ENCODE measurements around the gene RNF41. TPM values are rescaled to one million over a fixed set of nuclear protein-coding genes. Genes with fewer than 3 reads are reported as not detected.

RNF41 gene
- 95.6 and 123 TPM in 2 replicates for total RNA-seq

DNA sequence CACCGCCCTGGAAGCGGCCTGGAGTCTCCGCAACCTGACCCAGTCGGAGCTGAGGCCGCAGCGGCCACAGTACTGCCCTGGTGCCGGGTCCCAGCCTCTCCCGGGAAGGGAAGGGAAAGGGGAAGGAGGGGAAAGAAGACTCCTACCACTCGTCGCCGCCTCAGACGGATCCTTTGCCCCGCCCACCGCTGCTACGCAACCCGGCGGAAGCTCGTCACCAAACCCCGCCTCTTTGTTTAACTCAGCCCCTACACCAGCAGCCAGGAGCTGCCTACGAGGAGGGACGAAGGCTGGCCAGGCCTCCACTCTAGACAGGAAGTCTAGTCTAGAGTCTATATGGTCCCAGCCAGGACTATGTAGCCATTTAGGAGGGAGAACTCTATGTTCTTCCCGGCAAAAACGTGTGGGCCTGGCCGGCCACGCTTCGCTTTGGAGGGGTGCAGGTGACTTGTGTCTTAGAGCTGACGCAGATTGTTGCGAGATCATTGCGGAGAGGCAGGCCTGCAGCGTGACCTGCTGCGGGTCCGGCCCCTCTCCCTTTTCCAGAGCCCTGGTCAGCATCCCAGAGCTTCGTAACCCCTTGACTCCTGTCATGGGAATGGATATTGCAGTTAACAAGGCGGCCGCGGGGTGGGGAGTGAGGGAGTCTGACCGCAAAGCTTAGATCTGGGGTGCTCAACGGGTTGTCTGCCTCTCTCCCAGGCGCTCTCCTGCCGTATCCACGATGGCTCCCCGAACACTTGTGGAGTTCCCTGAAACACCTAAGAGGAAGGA lies at the start of gene RNF41:
RNF41 (minus strand) TSS at position 166 of the 774 bp plus-strand sequence. CDS start 7,875 bp downstream, outside the sequence.

DNA sequence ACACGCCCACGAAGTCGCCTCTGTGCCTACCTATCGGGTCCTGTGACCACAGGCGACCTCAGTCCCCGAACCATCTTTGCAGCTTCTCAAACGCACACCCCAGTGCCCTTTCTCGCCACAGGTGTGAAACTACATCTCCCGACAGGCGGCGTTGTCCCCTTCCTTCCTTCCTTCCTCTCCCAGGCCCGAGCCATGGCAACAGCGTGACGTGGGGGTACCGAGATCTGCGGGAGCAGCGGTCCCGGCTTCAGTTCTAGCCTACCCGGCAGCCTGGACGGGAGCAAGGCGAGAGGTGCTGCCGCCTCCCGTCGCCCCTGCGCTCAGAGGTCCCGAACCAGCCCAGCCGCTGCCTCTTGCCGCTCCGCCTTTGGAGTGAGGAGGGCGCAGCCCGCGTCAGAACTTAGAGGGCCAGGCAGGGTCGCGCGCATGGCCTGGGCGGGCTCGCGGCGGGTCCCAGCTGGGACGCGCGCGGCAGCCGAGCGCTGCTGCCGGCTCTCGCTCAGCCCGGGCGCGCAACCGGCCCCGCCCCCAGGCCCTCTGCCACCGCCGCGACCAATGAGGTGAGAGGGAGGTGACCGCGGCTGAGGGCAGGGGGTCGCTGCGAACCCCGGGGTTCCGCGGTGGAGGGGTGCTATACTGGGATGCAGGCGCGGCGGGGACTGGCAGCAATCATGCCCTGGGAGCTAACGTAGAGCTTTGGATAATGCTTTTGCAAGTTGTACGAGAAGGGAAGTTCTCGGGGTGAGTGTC lies 45.1 kb upstream of the RNF41 start, which contains the start of gene COQ10A:
COQ10A (plus strand) TSS at position 250 of the 750 bp plus-strand sequence; CDS start at position 427, 177 bp downstream.

GRCh38 chr12:56258068-56258819 lies 36.5 kb upstream of the RNF41 start, which contains the start of gene ANKRD52:
Gene ANKRD52, minus strand, starts transcription at chr12:56258384. Its CDS starts 115 bp downstream, at chr12:56258269.

GRCh38 chr12:56229916-56230431 lies 8.3 kb upstream of the RNF41 start, which contains the start of gene SLC39A5:
Gene SLC39A5, plus strand, starts transcription at chr12:56230051. Its CDS starts 1,224 bp downstream, at chr12:56231275.

DNA sequence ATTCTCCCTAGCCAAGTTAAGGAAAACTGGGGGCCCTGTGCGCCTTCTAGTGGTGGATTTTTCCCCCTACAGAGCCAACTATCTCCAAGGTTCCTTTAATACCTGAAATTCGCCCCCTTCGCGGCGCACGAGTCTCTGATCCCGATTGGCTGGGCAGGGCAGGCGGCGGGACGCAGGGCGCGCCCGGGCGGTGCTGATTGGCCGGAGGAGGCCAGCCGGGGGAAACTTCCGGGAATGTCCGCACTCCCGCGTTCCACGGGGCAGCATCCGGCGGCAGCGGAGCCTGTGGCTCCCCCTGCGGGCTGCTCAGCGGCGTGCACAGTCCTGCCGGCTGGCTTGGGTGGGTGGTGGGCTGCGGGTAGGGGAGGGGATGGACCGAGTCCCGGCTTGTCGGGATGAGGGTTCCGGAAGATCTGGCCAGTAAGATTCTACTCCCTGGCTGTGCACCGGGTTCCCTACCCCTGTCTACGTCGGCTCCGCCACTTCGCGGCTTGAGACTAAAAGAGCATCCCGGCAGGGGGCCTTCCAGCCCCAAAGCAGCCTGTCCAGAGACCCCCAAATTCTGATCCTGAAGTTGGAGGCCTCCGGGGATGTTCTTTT lies 2.5 kb upstream of the RNF41 start, which contains the start of gene NABP2:
NABP2 (plus strand) TSS at position 241 of the 600 bp plus-strand sequence. CDS start 515 bp downstream, outside the sequence.

DNA sequence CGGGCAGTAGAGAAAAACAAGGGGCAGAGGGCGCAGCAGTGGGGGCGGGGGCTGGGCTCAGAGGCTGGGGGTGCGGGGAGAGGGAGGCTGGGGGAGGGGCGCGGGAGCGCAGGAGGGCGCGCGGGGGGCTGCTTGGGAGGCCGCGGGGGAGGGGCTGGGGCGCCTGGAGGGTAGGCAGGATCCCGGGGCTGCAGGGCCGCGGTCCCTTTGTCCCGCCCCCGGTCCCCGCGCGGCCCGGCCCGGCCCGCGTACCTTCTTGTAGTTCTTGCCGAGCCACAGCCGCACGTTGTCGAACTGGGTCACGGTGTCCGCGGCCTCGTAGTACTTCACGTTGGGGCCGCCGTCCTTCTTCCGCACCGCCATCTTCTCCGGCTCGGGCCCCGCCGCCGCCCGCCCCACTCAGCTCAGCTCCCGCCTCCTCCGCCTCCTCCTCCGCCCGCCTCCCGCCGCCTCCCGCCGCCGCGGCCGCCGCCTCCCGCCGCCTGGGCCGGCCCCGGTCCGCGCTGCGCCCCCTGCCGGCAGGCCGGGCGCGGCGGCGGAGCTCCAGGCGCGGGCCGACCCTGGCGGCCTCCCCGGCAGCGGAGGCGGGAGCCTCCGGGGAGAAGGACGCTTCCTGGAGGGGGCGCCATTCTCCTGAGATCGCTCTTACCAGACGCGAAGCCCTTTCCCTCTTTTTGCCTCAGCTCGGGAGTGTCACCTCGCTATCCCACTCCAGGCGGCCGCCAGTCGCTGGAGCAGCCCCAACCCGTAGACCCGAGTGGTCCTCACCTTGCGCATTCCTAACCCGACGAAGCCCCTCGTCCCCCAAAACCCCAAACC lies 32.4 kb downstream of the RNF41 start, which contains the start of gene SMARCC2:
SMARCC2 (minus strand) TSS at position 385 of the 819 bp plus-strand sequence; CDS start at position 363, 22 bp downstream.

DNA sequence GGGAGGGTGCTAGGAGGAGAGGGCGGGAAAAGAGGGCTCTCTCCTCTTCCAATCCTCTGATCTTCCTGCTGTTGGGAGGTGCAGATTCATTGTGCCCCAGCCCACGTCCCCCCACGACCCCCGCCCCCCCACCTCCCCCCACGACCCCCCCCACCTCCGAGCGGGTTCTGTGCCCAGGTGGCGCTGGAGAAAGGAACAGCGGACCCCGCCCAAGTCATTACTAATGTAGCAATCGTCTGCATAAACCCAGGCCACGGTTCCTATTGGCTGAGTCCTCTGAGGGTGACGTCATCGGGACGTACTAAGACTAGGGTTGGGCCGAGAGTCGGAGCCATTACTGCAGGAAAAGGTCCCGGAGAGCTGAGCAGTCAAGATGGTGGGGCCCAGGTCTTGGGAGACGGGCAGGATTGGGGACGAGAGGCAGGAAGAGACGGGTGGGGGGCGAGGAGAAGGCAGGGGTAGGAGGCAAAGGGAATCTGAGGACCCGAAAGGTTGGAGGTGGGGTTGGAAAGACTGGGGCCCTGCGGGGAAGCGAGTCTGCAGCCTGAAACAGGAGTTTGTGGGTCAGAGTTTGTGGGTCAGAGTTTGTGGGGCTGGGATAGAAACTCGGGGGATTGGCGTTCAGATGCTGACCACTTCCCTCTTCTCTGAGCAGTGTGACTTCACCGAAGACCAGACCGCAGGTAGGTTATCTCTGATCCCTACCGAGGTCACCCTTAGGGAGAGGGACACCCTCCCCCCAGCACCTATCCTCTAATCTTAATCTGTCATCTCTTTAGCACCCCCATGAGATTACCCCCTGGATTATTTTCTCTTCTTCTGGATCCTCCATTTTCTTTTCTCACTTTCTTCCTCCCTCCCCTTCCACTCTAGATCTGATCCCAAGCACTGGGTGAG lies 63.4 kb downstream of the RNF41 start, which contains the start of gene MYL6:
MYL6 (plus strand) TSS at position 331 of the 897 bp plus-strand sequence; CDS start at position 374, 43 bp downstream.

Other genes starting within 250 kb of the RNF41 start
- 57.3 and 71.9 TPM in 2 replicates for gene RAB5B, start 247.8 kb downstream of the RNF41 start, total RNA-seq
- gene SUOX, start 224.6 kb downstream of the RNF41 start, total RNA-seq: 19.5 and 24.8 TPM in 2 replicates
- gene IKZF4, start 200.9 kb downstream of the RNF41 start, total RNA-seq: 1.3 and 1.9 TPM in 2 replicates
- gene RPS26, start 180.0 kb downstream of the RNF41 start, total RNA-seq: 1,015 and 1,043 TPM in 2 replicates
- 0.43 TPM in 1 of 2 replicates, not detected in the other for gene ERBB3, start 141.8 kb downstream of the RNF41 start, total RNA-seq
- 284 and 285 TPM in 2 replicates for gene PA2G4, start 117.4 kb downstream of the RNF41 start, total RNA-seq
- gene RPL41, start 105.3 kb downstream of the RNF41 start, total RNA-seq: 2,466 and 4,153 TPM in 2 replicates
- gene ZC3H10, start 103.7 kb downstream of the RNF41 start, total RNA-seq: 6.2 and 6.5 TPM in 2 replicates
- gene ESYT1, start 93.7 kb downstream of the RNF41 start, total RNA-seq: 259 and 330 TPM in 2 replicates
- gene MYL6B, start 69.3 kb downstream of the RNF41 start, total RNA-seq: 51.1 and 67.2 TPM in 2 replicates
- 1,508 and 2,188 TPM in 2 replicates for gene MYL6, start 63.6 kb downstream of the RNF41 start, total RNA-seq
- gene SMARCC2, start 32.4 kb downstream of the RNF41 start, total RNA-seq: 72.1 and 75.0 TPM in 2 replicates
- gene NABP2, start 2.4 kb upstream of the RNF41 start, total RNA-seq: 30.7 and 34.0 TPM in 2 replicates
- not detected in 2 replicates for gene SLC39A5, start 8.1 kb upstream of the RNF41 start, total RNA-seq
- gene ANKRD52, start 36.5 kb upstream of the RNF41 start, total RNA-seq: 19.9 and 25.0 TPM in 2 replicates
- 8.6 and 9.2 TPM in 2 replicates for gene COQ10A, start 45.0 kb upstream of the RNF41 start, total RNA-seq
- gene CS, start 78.4 kb upstream of the RNF41 start, total RNA-seq: 238 and 262 TPM in 2 replicates
- 86.9 and 93.8 TPM in 2 replicates for gene CNPY2, start 94.1 kb upstream of the RNF41 start, total RNA-seq
- 13.3 and 18.8 TPM in 2 replicates for gene PAN2, start 112.1 kb upstream of the RNF41 start, total RNA-seq
- not detected in 2 replicates for gene IL23A, start 117.0 kb upstream of the RNF41 start, total RNA-seq
- gene STAT2, start 138.2 kb upstream of the RNF41 start, total RNA-seq: 67.8 and 71.0 TPM in 2 replicates
- not detected in 2 replicates for gene APOF, start 140.9 kb upstream of the RNF41 start, total RNA-seq
- 14.6 and 17.9 TPM in 2 replicates for gene TIMELESS, start 227.5 kb upstream of the RNF41 start, total RNA-seq
- not detected in 2 replicates for gene MIP, start 232.7 kb upstream of the RNF41 start, total RNA-seq
- 2.6 and 2.7 TPM in 2 replicates for gene SPRYD4, start 246.7 kb upstream of the RNF41 start, total RNA-seq